Pancreas (tissue), 10 donors: ENCODE results near the gene SDC4. TPM values are rescaled to one million over a fixed set of nuclear protein-coding genes. Genes with fewer than 3 reads are reported as not detected.
A peak's percentile ranks its signal among the peaks of the same experiment; 100 is the strongest.

Experiments
- ATAC-seq, 4 donors: fragments of 200-7000 bp; cut with Tn5 transposase; one replicate each; pipeline versions ENCODE4 v1.8.0 to v1.9.1; 2020; ENCODE audit warnings: mild to moderate bottlenecking in 4 of 4, moderate library complexity in 4 of 4
- DNase-seq, 6 donors: peaks; one replicate each; pipeline ENCODE4 v3.0.0-alpha.2; 2020
- FAIRE-seq: peaks from 2 replicates; lab custom pipeline; 2012; peaks lifted over from hg19 to GRCh38; lab: Jason Lieb, UNC
- H3K27ac ChIP-seq, 4 donors: fragments of 200-600 bp; sonication (generic); 1 replicate in 3 of 4; 2 replicates in 1 of 4; pipeline versions ENCODE4 v1.5.0 to v1.8.0; 2020
- H3K27me3 ChIP-seq, 4 donors: fragments of 200-600 bp; one replicate each; pipeline ENCODE4 v1.8.0; 2021
- H3K36me3 ChIP-seq, 3 donors: fragments of 200-600 bp; sonication (generic) in 1 of 3; one replicate each; pipeline versions ENCODE4 v1.5.0 to v1.8.0; 2020 to 2021
- H3K4me1 ChIP-seq, 3 donors: fragments of 200-600 bp; one replicate each; pipeline ENCODE4 v1.8.0; 2021
- H3K4me3 ChIP-seq, 4 donors: fragments of 200-600 bp; sonication (generic) in 2 of 4; one replicate each; pipeline versions ENCODE4 v1.5.0 to v1.8.0; 2020 to 2021
- H3K9me3 ChIP-seq, 4 donors: fragments of 200-600 bp; one replicate each; pipeline ENCODE4 v1.8.0; 2021
- WGBS, 2 donors: extraction: QIAGEN DNeasy Blood & Tissue Kit; methylation state at CpG; one replicate each; pipeline ENCODE4 v1.1.7; 2013; 5-methylcytosine and 5-hydroxymethylcytosine counted together
- intact Hi-C, 3 donors: fragments of 100-400 bp; cut with DNase I; formaldehyde crosslinking; loops; one replicate each; pipeline versions ENCODE4 v1.11.1 to v1.14.2; 2022
- polyA plus RNA-seq, 2 donors: library from polyadenylated mRNA; stranded (reverse); fragments of 200-250 nt; gene quantifications; one replicate each; pipeline ENCODE4 v1.2.3, GENCODE V29; 2013
- total RNA-seq, 6 donors: library from RNA; stranded (reverse); fragmentation: NEBNext Ultra II Directional in 4 of 6; extraction: Animal tissue kit (Norgen Biotek cat#: 25700) in 4 of 6; gene quantifications; one replicate each; pipeline versions ENCODE4 v1.2.1 to v1.2.4, GENCODE V29; 2021 to 2023
- TF ChIP-seq, protein P1 (sequence below), 4 donors: fragments of 200-600 bp; sonication (generic) in 3 of 4; IDR thresholded peaks; one replicate each; pipeline versions ENCODE4 v1.5.0 to v1.8.0; 2021; ENCODE audit warnings: antibody characterized with exemption in 4 of 4
- donor health status: healthy with polysubstance abuse.
- donor health status: DM: no; HTN: no; CAD: no; lungs with moderate emphysema.
- donor health status: DM: no; HTN: no; CAD: no.
- donor health status: control.
- donor health status: control.
- donor health status: Bipolar disorder and iron deficiency.
- donor health status: DM: yes; HTN: yes; CAD: no.
- donor health status: DM: no; HTN: no; CAD: no.
- donor health status: DM: no; HTN: no; CAD: no.
- donor health status: DM: yes; HTN: yes; CAD: no.

SDC4 gene
- total and polyA plus RNA-seq, 8 donors = 48.2 to 208 (median 55.0) TPM

DNA sequence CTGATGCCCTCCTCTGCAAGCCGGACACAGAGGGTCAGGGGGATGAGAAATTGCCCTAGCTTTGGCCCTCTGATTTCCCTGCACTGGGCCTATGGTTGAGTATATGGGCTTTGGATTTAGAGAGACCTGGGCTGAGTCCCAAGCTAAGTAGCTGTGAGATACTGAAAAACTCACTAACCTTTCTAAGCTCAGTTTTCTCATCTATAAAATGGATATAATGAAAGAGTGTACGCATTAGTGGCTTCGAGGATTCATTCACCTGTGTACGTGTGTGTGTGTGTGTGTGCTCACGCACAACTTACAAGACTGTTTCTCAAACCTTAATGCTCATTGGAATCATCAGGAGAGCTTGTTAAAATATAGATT lies 54.2 kb downstream of the SDC4 start:
- no peak for ATAC-seq

DNA sequence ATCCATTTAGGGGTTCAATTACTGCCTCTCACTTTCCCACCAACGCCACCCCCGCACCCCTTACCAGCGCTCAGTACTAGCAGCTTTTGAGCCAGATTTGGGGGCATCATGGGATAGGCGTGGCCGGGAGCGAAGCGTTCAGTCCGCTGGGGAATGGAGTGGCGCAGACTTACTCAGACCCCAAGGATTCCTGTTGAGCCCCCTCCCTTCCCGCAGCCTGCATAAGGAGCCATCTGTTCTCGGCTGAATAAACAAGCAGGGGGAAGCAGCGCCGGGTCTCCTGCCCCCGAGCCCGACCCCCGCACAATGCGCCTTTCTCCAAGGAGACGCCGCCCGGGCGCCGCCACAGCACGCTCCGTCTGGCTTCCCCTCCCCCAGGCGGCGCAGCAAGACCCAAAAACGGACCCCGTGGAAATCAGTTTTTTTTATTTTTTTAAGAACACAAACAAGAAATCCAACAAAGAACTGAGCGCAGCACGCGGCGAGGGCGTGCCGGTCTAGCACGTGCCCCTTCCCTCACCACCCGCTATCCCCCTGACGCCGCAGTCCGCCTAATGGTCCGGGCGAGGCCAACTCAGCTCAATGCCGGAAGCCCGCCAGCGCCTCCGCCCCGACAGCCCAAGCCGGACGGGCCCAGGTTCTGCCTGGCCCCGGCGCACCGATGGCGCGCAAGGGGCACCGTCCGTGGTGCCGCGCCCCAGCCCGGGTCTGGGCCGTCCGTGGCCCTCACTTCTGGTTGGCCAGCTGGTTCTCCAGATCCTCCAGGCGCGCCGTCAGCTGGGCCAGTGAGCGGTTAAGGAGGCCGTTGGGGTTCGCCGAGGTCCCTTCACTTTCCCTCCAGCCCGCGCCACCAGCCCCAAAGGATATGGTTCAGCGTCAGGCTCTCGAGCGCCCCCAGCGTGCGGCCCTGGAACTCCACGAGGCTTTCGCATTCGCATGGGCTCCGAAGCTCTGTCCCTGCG lies 54.9 kb downstream of the SDC4 start:
- TF ChIP-seq, protein P1, sequence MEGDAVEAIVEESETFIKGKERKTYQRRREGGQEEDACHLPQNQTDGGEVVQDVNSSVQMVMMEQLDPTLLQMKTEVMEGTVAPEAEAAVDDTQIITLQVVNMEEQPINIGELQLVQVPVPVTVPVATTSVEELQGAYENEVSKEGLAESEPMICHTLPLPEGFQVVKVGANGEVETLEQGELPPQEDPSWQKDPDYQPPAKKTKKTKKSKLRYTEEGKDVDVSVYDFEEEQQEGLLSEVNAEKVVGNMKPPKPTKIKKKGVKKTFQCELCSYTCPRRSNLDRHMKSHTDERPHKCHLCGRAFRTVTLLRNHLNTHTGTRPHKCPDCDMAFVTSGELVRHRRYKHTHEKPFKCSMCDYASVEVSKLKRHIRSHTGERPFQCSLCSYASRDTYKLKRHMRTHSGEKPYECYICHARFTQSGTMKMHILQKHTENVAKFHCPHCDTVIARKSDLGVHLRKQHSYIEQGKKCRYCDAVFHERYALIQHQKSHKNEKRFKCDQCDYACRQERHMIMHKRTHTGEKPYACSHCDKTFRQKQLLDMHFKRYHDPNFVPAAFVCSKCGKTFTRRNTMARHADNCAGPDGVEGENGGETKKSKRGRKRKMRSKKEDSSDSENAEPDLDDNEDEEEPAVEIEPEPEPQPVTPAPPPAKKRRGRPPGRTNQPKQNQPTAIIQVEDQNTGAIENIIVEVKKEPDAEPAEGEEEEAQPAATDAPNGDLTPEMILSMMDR (IDR thresholded peaks at IDR 0.05) = peak; percentile 92 to 98 (median 96)
- FAIRE-seq (no peak), DNase-seq (peak; percentile 77 to 97 (median 88)), ATAC-seq (peak; percentile 86 to 92 (median 92))
- WGBS, 2 donors = 8% methylated on average over 66 to 79 of the region's 79 CpGs
- H3K4me3 ChIP-seq = peak overlapping the region; percentile 28 to 77 (median 54)
- no peaks in the 10 kb centered on the region for H3K27me3 ChIP-seq
- intact Hi-C loops = loop anchor here in 1 of 3 donors (5.0 kb wide), 1 partner anchor 191 kb away; the partner anchor contains the start of gene KCNS1
- H3K9me3 ChIP-seq = no peaks in the 10 kb centered on the region
- H3K27ac ChIP-seq = peak overlapping the region in 3 of 4 donors; percentile 48 to 69 (median 58)
- no peaks in the 10 kb centered on the region for H3K36me3 ChIP-seq
- peaks cover 0 to 5% (median 0%) of the 10 kb centered on the region in 3 donors for H3K4me1 ChIP-seq

More for the DNA sequence above, 54.2 kb downstream of the SDC4 start:
- intact Hi-C loops = loop anchor here in 1 of 3 donors (5.0 kb wide), 1 partner anchor 192 kb away; the partner anchor contains the start of gene KCNS1
- FAIRE-seq (no peak), DNase-seq (no peak)
- no peaks in the 10 kb centered on the region for H3K9me3 ChIP-seq
- TF ChIP-seq, protein P1 (IDR thresholded peaks at IDR 0.05) = peak in 1 of 4 donors; percentile 17
- H3K4me1 ChIP-seq = peaks cover 0 to 5% (median 0%) of the 10 kb centered on the region in 3 donors
- no peaks in the 10 kb centered on the region for H3K36me3 ChIP-seq
- 39 to 48% methylated on average over 5 of the region's 5 CpGs for whole genome bisulfite sequencing, 2 donors
- no peak overlapping the region for H3K27ac ChIP-seq
- no peaks in the 10 kb centered on the region for H3K27me3 ChIP-seq
- peak overlapping the region in 2 of 4 donors; percentile 61 to 77 for H3K4me3 ChIP-seq

DNA sequence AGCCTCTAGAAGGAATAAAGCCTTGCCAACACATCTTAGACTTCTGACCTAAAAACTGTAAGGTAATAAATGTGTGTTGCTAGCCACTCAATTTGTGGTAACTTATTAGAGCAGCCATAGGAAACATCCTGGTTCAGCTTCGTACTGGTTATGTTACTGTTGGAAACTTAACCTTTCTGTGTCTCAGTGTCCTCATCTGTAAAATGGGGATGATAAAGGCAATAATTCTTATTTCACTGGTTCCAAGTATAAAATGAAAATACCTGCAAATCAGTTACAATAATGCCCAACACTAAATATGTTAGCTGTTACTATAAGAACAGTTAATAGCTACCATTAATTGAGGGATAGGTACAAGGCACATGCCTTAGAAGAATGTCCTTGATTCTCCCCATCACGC lies 55.9 kb downstream of the SDC4 start:
- FAIRE-seq (no peak), ATAC-seq (no peak), DNase-seq (no peak)
- Histone ChIP-seq H3K27ac (no peak overlapping the region), H3K9me3 (no peaks in the 10 kb centered on the region), H3K4me3 (no peak overlapping the region), H3K4me1 (peaks cover 0 to 5% (median 0%) of the 10 kb centered on the region in 3 donors), H3K36me3 (no peaks in the 10 kb centered on the region), H3K27me3 (no peaks in the 10 kb centered on the region)
- intact Hi-C loops = loop anchor here in 1 of 3 donors (5.0 kb wide), 1 partner anchor 190 kb away; the partner anchor contains the start of gene KCNS1
- TF ChIP-seq, protein P1 (IDR thresholded peaks at IDR 0.05) = no peak
- WGBS, 2 donors = 89 to 92% methylated on average over 2 of the region's 2 CpGs

DNA sequence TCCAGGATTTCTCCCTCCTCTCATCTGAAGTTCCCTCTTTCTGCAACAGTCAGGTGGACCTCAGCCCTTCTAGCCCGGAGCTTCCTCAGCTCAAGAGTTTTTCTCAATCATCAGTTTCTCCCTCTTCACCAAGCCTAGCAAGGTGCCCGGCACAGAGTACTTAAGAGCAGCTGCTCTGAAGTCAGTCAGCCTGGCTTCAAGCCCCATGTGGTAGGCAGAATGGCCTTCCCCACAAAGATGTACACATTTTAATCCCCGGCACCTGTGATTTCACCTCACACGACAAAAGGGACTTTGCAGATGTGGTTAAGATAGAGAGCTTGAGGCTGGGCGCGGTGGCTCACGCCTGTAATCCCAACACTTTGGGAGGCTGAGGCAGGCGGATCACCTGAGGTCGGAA lies 56.7 kb downstream of the SDC4 start:
- WGBS, 2 donors = 78 to 81% methylated on average over 9 of the region's 9 CpGs
- no peak for DNase-seq
- TF ChIP-seq, protein P1 (IDR thresholded peaks at IDR 0.05) = no peak
- H3K27ac ChIP-seq = no peak overlapping the region
- ATAC-seq = no peak
- no peaks in the 10 kb centered on the region for H3K9me3 ChIP-seq
- H3K27me3 ChIP-seq = no peaks in the 10 kb centered on the region
- H3K36me3 ChIP-seq = no peaks in the 10 kb centered on the region
- no peak overlapping the region for H3K4me3 ChIP-seq
- intact Hi-C loops = loop anchor here in 1 of 3 donors (5.0 kb wide), 1 partner anchor 189 kb away; the partner anchor contains the start of gene KCNS1
- H3K4me1 ChIP-seq = peaks cover 0 to 5% (median 0%) of the 10 kb centered on the region in 3 donors
- no peak for FAIRE-seq
